GM23338 (cell line): ENCODE measurements around the gene CDH5.
A peak's percentile ranks its signal among the peaks of the same experiment; 100 is the strongest.

ENCODE experiments used
- CREB1 ChIP-seq: fragments of 250-450 bp; sonication (Bioruptor Pico); IDR thresholded peaks from 2 replicates; pipeline ENCODE4 v1.5.0; 2020; ENCODE audit warnings: low read depth, mild to moderate bottlenecking, moderate library complexity
- EZH2 ChIP-seq: fragments of 200-600 bp; sonication (generic); IDR thresholded peaks from one replicate; pipeline ENCODE4 v1.8.0; 2017; ENCODE audit warnings: antibody characterized with exemption, mild to moderate bottlenecking, low read depth; ENCODE audit not compliant: unreplicated experiment
- EZH2phosphoT487 ChIP-seq: fragments of 200-600 bp; sonication (generic); IDR thresholded peaks from one replicate; pipeline ENCODE4 v1.8.1; 2018; ENCODE audit warnings: antibody characterized with exemption; ENCODE audit not compliant: unreplicated experiment
- JUNB ChIP-seq: IDR thresholded peaks from one replicate; pipeline ENCODE4 v1.6.1; 2016; ENCODE audit warnings: antibody characterized with exemption; ENCODE audit not compliant: unreplicated experiment
- NANOG ChIP-seq: IDR thresholded peaks from 2 replicates; pipeline ENCODE4 v1.6.1; 2016; ENCODE audit warnings: antibody characterized with exemption, borderline replicate concordance
- POLR2AphosphoS5 ChIP-seq: IDR thresholded peaks from 2 replicates; pipeline ENCODE4 v1.6.1; 2016; ENCODE audit warnings: antibody characterized with exemption, low read depth
- STAT1 ChIP-seq: IDR thresholded peaks from one replicate; pipeline ENCODE4 v1.6.1; 2016; ENCODE audit warnings: antibody characterized with exemption; ENCODE audit not compliant: unreplicated experiment
- ZNF114 ChIP-seq: fragments of 250-450 bp; sonication (Bioruptor Pico); IDR thresholded peaks from 2 replicates; pipeline ENCODE4 v1.5.0; 2020; ENCODE audit warnings: mild to moderate bottlenecking, moderate library complexity
- TF ChIP-seq, protein P1 (sequence below): IDR thresholded peaks from one replicate; pipeline ENCODE4 v1.6.1; 2018; ENCODE audit warnings: antibody characterized with exemption; ENCODE audit not compliant: unreplicated experiment
- TF ChIP-seq, protein P2 (sequence below), 2 experiments: fragments of 200-600 bp in 1 of 2; sonication (generic) in 1 of 2; conservative IDR thresholded peaks; 2 replicates each; pipeline versions ENCODE4 v1.5.1 to v1.6.1; 2016 to 2017; ENCODE audit warnings: antibody characterized with exemption in 2 of 2, low read depth in 2 of 2, mild to moderate bottlenecking in 2 of 2, moderate library complexity in 1 of 2

- TF ChIP-seq, protein P1, sequence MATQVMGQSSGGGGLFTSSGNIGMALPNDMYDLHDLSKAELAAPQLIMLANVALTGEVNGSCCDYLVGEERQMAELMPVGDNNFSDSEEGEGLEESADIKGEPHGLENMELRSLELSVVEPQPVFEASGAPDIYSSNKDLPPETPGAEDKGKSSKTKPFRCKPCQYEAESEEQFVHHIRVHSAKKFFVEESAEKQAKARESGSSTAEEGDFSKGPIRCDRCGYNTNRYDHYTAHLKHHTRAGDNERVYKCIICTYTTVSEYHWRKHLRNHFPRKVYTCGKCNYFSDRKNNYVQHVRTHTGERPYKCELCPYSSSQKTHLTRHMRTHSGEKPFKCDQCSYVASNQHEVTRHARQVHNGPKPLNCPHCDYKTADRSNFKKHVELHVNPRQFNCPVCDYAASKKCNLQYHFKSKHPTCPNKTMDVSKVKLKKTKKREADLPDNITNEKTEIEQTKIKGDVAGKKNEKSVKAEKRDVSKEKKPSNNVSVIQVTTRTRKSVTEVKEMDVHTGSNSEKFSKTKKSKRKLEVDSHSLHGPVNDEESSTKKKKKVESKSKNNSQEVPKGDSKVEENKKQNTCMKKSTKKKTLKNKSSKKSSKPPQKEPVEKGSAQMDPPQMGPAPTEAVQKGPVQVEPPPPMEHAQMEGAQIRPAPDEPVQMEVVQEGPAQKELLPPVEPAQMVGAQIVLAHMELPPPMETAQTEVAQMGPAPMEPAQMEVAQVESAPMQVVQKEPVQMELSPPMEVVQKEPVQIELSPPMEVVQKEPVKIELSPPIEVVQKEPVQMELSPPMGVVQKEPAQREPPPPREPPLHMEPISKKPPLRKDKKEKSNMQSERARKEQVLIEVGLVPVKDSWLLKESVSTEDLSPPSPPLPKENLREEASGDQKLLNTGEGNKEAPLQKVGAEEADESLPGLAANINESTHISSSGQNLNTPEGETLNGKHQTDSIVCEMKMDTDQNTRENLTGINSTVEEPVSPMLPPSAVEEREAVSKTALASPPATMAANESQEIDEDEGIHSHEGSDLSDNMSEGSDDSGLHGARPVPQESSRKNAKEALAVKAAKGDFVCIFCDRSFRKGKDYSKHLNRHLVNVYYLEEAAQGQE, result no peak
- TF ChIP-seq, protein P2, sequence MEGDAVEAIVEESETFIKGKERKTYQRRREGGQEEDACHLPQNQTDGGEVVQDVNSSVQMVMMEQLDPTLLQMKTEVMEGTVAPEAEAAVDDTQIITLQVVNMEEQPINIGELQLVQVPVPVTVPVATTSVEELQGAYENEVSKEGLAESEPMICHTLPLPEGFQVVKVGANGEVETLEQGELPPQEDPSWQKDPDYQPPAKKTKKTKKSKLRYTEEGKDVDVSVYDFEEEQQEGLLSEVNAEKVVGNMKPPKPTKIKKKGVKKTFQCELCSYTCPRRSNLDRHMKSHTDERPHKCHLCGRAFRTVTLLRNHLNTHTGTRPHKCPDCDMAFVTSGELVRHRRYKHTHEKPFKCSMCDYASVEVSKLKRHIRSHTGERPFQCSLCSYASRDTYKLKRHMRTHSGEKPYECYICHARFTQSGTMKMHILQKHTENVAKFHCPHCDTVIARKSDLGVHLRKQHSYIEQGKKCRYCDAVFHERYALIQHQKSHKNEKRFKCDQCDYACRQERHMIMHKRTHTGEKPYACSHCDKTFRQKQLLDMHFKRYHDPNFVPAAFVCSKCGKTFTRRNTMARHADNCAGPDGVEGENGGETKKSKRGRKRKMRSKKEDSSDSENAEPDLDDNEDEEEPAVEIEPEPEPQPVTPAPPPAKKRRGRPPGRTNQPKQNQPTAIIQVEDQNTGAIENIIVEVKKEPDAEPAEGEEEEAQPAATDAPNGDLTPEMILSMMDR (conservative IDR thresholded peaks at IDR 0.05; ENCODE audit: low read depth in 2 of 2), result peak; percentile 36 to 42
- TF ChIP-seq POLR2AphosphoS5 (no peak), EZH2 (no peak), CREB1 (no peak), EZH2phosphoT487 (no peak), ZNF114 (CRISPR knock-in tag) (no peak), STAT1 (no peak), NANOG (no peak), JUNB (no peak)
These were observed 53.0 kb downstream of the CDH5 start for GRCh38 chr16:66419527-66419926.
